GM10847 (cell line): ENCODE results near the gene GPAT3.

ENCODE experiments used
- POLR2A ChIP-seq: IDR thresholded peaks from 2 replicates; pipeline ENCODE4 v1.6.1; 2011; ENCODE audit not compliant: insufficient read length; ENCODE audit errors: extremely low read depth

Gene GPAT3

GRCh38 chr4:83616252-83616651, 80.3 kb downstream of the GPAT3 start:
- no peak for TF ChIP-seq POLR2A

- TF ChIP-seq POLR2A: no peak
These were observed 81.6 kb downstream of the GPAT3 start for GRCh38 chr4:83617371-83618035.

DNA sequence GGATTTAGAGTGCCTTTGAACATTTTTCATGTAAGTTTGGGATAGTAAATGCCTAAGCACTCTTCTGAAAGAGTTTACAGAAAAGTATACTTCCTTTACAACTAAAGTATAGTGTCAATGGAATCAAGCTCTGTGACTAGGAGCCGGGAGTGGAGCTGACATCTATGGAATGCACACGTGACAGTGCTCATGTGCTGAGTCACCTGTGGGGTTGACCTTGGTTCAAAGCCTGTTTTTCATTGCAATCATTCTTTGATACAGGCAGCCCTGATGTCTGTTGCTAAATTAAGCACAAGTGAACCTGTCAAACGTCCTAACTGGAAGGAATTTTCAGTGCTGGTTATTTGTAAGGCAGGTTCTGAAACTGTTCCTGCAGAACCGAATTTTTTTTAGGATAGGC, 82.5 kb downstream of the GPAT3 start:
- TF ChIP-seq POLR2A: no peak

DNA sequence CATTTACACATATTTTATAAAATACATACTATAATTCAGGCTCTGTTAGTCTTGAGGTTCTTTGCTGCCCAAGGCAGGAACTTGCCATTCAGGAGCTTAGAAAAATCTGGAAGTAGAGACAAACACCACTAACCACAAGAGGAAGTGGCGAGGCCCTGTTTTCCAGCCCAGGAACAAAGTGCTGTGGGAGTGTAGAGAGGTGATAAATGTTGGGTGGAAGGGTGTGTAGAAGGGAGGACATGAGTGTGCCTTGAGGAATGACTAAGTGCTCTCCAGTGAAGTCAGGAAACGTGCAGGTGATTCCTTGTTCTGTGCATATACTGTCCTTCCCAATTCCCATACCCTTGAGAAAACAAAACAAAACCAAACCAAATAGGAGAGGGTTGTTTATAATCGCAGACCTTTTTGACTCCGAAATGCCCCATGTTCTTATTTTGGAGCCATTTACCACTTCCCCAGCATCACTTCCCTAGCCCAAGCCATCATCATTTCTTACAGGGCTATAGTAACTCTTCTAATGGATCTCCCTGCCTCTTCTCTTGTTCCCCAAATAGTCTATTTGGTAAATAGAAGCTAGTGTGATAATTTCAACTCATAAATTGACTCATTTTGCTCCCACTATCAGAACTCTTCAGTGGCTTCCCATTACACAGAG, 83.2 kb downstream of the GPAT3 start:
- TF ChIP-seq POLR2A: no peak

GRCh38 chr4:83625821-83626220, 89.9 kb downstream of the GPAT3 start:
- no peak for TF ChIP-seq POLR2A

GRCh38 chr4:83626245-83626836, 90.4 kb downstream of the GPAT3 start:
- no peak for TF ChIP-seq POLR2A

- TF ChIP-seq POLR2A: no peak
These were observed 94.2 kb downstream of the GPAT3 start for GRCh38 chr4:83629945-83630721.

GRCh38 chr4:83631066-83631465, 95.2 kb downstream of the GPAT3 start:
- TF ChIP-seq POLR2A: no peak

DNA sequence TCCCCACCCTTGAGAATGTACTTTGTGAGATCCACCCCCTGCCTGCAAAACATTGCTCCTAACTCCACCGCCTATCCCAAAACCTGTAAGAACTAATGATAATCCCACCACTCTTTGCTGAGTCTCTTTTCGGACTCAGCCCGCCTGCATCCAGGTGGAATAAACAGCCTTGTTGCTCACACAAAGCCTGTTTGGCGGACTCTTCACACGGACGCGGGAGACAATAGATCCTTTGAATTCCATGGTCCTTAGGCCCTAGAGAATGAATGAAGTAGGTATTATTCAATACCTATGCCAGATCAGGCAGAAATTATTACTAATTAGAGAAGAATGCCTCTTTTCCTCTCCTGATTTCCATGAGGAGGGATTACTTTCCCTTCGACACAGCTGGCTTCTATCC, 101.0 kb downstream of the GPAT3 start:
- no peak for TF ChIP-seq POLR2A

- TF ChIP-seq POLR2A: no peak
These were observed 104.1 kb downstream of the GPAT3 start for GRCh38 chr4:83639849-83640493.

- TF ChIP-seq POLR2A: no peak
These were observed 107.1 kb downstream of the GPAT3 start for GRCh38 chr4:83643036-83643435.

DNA sequence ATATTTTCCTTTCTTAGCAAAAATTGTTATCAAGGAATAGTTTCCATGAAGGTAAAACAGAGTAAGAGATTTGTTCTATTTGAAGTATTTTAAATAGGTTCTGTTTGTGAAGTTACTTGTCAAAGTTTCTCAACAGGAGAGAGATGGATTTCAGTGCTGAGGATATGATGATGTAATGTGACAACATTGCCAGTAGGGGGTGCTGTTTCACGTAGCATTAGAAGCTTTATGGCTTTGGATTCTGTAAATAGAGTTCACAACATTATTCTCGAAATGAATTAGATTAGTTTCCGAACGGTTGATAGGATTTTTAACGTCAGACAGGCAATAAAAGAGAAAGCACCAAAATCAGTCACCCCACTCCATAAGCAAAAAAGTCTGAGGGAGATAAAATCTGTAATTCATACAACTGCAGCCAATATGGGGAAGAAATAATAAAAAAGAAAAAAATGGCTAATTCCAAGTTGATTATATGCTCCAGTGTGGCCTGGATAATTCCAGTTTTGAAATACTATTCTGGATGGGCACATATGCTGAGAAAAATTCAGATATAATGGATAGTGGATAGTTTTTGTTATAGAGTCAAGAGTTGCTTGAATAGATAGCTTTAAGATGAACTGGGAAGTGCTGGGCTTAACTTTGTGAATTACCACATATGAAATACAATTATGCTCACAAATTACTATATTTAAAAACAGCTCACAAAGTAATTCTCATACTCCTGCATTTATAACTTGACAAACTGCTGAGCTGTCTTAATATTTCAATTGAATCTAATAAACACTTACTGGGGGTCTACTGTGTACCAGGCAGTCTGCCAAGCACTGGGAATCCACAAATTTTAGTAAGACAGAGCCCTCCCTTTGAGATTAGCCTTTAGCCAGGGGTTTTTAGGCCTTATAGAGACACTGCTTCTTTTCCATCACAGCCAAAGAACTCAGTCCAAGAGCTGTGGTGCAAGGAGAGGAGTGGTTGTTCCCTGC, 109.1 kb downstream of the GPAT3 start:
- TF ChIP-seq POLR2A: no peak

GRCh38 chr4:83646538-83647239, 110.8 kb downstream of the GPAT3 start:
- TF ChIP-seq POLR2A: no peak

DNA sequence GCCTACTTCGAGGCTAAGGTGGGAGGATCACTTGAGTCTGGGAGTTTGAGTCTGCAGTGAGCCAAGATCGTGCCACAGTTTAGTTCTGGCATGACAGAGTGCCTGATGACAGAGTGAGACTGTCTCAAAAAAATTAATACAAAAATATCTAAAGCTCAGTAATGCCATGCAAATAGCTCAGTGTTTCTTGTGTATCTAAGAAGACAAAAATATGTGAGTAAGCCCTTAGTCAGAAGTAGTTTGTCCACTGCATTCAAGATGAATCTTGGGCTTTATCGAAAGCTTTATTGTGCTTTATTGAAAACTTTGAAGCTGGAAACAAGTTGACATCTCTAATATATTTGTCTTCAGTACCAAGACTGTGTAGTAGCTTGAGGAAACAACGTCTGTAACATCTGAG, 115.9 kb downstream of the GPAT3 start:
- no peak for TF ChIP-seq POLR2A
